ENCODE results near the gene SNRNP200. TPM values are rescaled to one million over a fixed set of nuclear protein-coding genes. Genes with fewer than 3 reads are reported as not detected.

The SNRNP200 gene
- total RNA-seq, 1 experiment from 2014 or later = 229 TPM

DNA sequence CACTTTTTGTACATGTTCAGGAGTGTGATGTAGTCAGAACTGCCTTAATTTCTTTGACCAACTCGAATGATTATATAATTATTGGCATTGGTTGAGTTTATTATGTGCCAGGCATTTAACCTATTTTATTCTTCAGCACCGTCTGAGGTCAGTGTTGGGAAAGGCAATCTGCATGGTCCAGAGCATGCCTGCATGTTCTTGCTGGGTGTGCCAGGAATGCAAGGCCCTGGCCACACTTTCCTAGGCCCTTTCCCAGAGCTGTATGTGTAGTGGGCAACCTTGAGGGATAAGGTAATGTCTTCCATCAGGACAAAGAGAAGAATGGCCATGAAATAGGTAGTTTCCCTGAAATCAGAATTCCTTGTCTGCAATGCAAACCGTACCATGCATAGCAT, 9.7 kb upstream of the SNRNP200 start:
- H3K4me1 ChIP-seq (replicated peaks; ENCODE audit: insufficient read depth) = peaks cover 16% of the 10 kb centered on the region
- no peaks in the 10 kb centered on the region for H3K36me3 ChIP-seq (ENCODE audit: low read depth)
- TF ChIP-seq, protein P1, sequence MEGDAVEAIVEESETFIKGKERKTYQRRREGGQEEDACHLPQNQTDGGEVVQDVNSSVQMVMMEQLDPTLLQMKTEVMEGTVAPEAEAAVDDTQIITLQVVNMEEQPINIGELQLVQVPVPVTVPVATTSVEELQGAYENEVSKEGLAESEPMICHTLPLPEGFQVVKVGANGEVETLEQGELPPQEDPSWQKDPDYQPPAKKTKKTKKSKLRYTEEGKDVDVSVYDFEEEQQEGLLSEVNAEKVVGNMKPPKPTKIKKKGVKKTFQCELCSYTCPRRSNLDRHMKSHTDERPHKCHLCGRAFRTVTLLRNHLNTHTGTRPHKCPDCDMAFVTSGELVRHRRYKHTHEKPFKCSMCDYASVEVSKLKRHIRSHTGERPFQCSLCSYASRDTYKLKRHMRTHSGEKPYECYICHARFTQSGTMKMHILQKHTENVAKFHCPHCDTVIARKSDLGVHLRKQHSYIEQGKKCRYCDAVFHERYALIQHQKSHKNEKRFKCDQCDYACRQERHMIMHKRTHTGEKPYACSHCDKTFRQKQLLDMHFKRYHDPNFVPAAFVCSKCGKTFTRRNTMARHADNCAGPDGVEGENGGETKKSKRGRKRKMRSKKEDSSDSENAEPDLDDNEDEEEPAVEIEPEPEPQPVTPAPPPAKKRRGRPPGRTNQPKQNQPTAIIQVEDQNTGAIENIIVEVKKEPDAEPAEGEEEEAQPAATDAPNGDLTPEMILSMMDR (conservative IDR thresholded peaks at IDR 0.05) = no peak
- no peak for TF ChIP-seq EZH2 (IDR thresholded peaks at IDR 0.05; ENCODE audit: low read depth)
- H3K4me3 ChIP-seq = no peak overlapping the region
- H3K9me2 ChIP-seq (ENCODE audit: insufficient read depth) = no peaks in the 10 kb centered on the region
- DNase-seq = no peak
- H3K27me3 ChIP-seq (ENCODE audit: insufficient read depth, low read depth) = no peaks in the 10 kb centered on the region
- POLR2A ChIA-PET (ENCODE audit: unreplicated experiment) = interaction anchor here (0.7 kb wide), 1 partner anchor 9 kb away, joined by 3 read pairs; no protein-coding TSS in a partner anchor
- no peak overlapping the region for H2AFZ ChIP-seq
- no peak overlapping the region for H3K27ac ChIP-seq
- no peak overlapping the region for H3K4me2 ChIP-seq
- no peaks in the 10 kb centered on the region for H4K20me1 ChIP-seq (ENCODE audit: insufficient read depth)
- H3K9me3 ChIP-seq (ENCODE audit: insufficient read depth, low read depth) = no peaks in the 10 kb centered on the region
- CTCF ChIA-PET = no interaction called here
- intact Hi-C loops (cut with micrococcal nuclease; ENCODE audit: unreplicated experiment) = no loop called here
- no peaks in the 10 kb centered on the region for H3K79me2 ChIP-seq (ENCODE audit: low read depth)
- no TSS peak for BruUV-seq (replicated peaks)
- H3F3A ChIP-seq (ENCODE audit: insufficient read depth, low read depth) = peaks cover 20% of the 10 kb centered on the region; the same call in 1 of the 2 replicates

DNA sequence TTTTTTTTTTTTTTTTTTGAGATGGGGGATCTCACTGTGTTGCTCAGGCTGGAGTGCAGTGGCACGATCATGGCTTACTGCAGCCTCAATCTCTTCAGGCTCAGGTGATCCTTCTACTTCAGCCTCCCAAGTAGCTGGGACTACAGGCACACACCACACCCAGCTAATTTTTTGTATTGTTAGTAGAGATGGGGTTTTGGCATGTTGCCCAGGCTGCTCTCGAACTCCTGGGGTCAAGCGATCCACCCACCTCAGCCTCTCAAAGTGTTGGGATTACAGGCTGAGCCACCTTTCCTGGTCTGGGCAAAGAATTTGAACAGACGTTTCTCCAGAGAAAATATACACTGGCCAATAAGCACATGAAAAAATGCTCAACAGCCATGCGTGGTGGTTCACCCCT, 2.9 kb upstream of the SNRNP200 start:
- Histone ChIP-seq H3K36me3 (ENCODE audit: low read depth) (peaks cover 11% of the 10 kb centered on the region), H3K79me2 (ENCODE audit: low read depth) (peaks cover 33% of the 10 kb centered on the region), H3K27me3 (ENCODE audit: insufficient read depth, low read depth) (no peaks in the 10 kb centered on the region), H3K9me2 (ENCODE audit: insufficient read depth) (no peaks in the 10 kb centered on the region), H3K9me3 (ENCODE audit: insufficient read depth, low read depth) (no peaks in the 10 kb centered on the region), H3K4me1 (replicated peaks; ENCODE audit: insufficient read depth) (peaks cover 21% of the 10 kb centered on the region), H3K4me3 (no peak overlapping the region), H4K20me1 (ENCODE audit: insufficient read depth) (0 out of 2 replicates have a peak, but pooled peaks cover under 1% of the 10 kb centered on the region), H3K27ac (no peak overlapping the region), H3K4me2 (no peak overlapping the region), H3F3A (ENCODE audit: insufficient read depth, low read depth) (no peaks in the 10 kb centered on the region), H2AFZ (no peak overlapping the region)
- BruUV-seq (replicated peaks) = no TSS peak
- DNase-seq = no peak
- intact Hi-C loops (cut with micrococcal nuclease; ENCODE audit: unreplicated experiment) = loop anchor here (5.0 kb wide), 1 partner anchor 224 kb away; no protein-coding TSS in a partner anchor
- ChIA-PET POLR2A (ENCODE audit: unreplicated experiment) (no interaction called here), CTCF (no interaction called here)
- TF ChIP-seq, protein P1 (conservative IDR thresholded peaks at IDR 0.05) = no peak
- no peak for TF ChIP-seq EZH2 (IDR thresholded peaks at IDR 0.05; ENCODE audit: low read depth)

DNA sequence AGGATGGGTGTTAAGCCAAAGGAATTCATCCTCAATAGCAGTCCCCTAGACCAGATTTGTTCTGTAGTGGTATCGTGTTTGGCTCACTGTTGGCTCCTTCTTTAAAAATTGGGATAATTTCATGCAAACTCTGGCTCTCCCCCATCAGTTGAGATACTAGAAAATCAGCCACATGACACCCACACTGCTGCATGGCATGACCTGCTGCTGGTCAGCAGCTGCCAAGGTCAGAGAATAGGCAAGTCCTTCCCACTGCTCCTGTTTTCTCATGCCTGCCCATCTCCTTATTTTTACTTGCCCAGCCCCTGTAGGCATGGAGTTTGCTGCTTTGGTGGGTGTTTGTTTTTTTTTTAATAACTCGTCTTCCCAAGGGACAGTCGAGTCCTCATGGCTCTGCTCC, 1.0 kb upstream of the SNRNP200 start:
- DNase-seq = no peak
- POLR2A ChIA-PET (ENCODE audit: unreplicated experiment) = interaction anchor here (0.6 to 0.7 kb wide), 2 partner anchors 9 to 311 kb away, joined by 3 read pairs; no protein-coding TSS in a partner anchor
- Histone ChIP-seq H3K9me2 (ENCODE audit: insufficient read depth) (no peaks in the 10 kb centered on the region), H3K36me3 (ENCODE audit: low read depth) (peaks cover 30% of the 10 kb centered on the region), H3K79me2 (ENCODE audit: low read depth) (peaks cover 52% of the 10 kb centered on the region), H3F3A (ENCODE audit: insufficient read depth, low read depth) (peaks cover 10% of the 10 kb centered on the region; the same call in 1 of the 2 replicates), H3K4me1 (replicated peaks; ENCODE audit: insufficient read depth) (peaks cover 21% of the 10 kb centered on the region), H2AFZ (peak overlapping the region; percentile 95), H4K20me1 (ENCODE audit: insufficient read depth) (peaks cover 18% of the 10 kb centered on the region; the same call in 1 of the 2 replicates), H3K27ac (peak overlapping the region; percentile 51), H3K9me3 (ENCODE audit: insufficient read depth, low read depth) (no peaks in the 10 kb centered on the region), H3K4me3 (peak overlapping the region; percentile 86), H3K27me3 (ENCODE audit: insufficient read depth, low read depth) (no peaks in the 10 kb centered on the region), H3K4me2 (peak overlapping the region; percentile 98)
- BruUV-seq (replicated peaks) = no TSS peak
- CTCF ChIA-PET = no interaction called here
- intact Hi-C loops (cut with micrococcal nuclease; ENCODE audit: unreplicated experiment) = loop anchor here (5.0 kb wide), 1 partner anchor 226 kb away; no protein-coding TSS in a partner anchor
- no peak for TF ChIP-seq EZH2 (IDR thresholded peaks at IDR 0.05; ENCODE audit: low read depth)
- TF ChIP-seq, protein P1 (conservative IDR thresholded peaks at IDR 0.05) = no peak
